Endothelial cell of hepatic sinusoid (primary cell): Measurements from ENCODE around the gene SDHAF2.
"Not testable (repeated sequence)": the region's sequence is repeated elsewhere in the genome, so short reads cannot be mapped to it uniquely, and the experiment has no call there.

Source experiments
- in situ Hi-C: cut with HindIII; loops from 2 replicates; pipeline ENCODE4 v1.10.0; 2017; ENCODE audit warnings: low sequenced_read_pairs

Gene SDHAF2

DNA sequence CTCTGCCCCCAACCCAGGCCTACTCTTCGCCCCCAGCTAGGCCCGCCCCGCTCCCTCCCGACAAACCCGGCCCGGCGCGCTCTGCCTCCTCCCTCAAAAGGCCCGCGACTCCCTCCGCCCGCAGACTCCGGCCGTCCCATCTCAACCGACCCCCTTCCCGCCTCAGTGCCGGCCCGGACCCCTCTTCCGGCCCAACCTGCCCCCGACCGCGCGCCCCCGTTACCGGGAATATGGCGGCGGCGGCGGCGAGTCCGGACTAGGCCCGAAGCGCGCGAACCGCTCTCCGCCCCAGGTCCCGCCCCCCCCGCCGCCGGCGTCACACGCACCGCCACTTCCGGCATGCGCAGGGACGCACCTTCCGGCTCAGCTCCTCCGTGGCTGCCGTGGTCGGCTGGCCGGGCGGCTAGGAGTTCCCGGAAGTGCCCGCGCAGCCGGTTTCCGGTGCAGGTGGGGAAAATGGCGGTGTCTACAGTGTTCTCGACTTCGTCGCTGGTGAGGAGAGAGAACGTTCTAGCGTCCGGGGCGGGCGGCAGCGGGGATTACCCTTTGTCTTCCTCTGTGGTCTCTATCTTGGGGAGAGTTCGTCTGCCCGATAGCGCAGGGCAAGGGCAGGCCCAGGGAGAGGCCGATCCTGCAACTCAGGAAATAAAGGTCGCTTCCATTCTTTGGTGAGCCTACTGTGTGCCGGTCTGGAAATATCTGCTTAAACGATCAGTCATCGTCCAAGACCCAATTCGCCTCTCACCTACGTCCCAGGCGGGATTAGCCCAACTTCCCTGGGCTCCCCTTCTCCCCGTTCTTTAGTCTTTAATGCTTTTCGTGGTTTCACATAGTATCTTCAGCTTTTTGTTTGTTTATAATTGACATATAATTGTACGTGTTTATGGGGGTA, at the start of gene SDHAF2, which contains the start of gene CPSF7:
Gene SDHAF2, plus strand, starts transcription at position 434 of the 892 bp plus-strand sequence. Its CDS starts 23 bp downstream, at position 457.
Gene CPSF7, minus strand, starts transcription at position 285 of the 892 bp plus-strand sequence. CDS start 740 bp downstream, outside the sequence.
- in situ Hi-C loops: no loop called here

DNA sequence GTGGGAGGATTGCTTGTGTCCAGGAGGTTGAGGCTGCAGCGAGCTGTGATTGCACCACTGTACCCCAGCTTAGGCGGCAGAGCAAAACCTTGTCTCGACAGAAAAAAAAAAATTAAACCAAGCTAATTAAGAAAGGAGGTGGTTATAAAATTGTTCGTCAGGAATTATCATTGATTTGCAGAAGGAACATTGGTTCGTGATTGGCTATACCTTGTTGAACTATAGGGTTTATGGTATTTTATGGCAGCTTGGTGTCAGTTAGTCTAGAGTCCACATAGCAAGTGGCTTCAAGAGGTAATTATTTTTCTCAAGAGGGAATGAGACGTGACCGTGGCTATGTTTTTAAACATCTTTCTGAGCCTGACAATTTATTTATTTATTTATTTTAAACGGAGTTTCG, 49.0 kb upstream of the SDHAF2 start:
- in situ Hi-C loops: no loop called here

DNA sequence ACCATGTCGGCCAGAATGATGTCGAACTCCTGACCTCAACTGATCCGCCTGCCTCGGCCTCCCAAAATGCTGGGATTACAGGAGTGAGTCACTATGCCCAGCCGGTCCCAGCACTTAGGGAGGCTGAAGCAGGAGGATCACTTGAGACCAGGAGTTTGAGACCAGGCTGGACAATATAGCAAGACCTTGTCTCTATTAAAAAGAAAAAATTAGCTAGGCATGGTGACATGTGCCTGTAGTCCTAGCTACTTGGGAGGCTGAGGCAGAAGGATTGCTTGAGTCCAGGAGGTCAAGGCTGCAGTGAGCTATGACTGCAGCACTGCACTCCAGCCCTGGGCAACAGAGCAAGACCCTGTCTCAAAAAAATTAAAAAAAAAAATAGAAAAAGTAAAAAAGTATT, 46.1 kb upstream of the SDHAF2 start:
- in situ Hi-C loops: not testable (repeated sequence)

- in situ Hi-C loops: no loop called here
These were observed 45.4 kb upstream of the SDHAF2 start for GRCh38 chr11:61384271-61385242.

DNA sequence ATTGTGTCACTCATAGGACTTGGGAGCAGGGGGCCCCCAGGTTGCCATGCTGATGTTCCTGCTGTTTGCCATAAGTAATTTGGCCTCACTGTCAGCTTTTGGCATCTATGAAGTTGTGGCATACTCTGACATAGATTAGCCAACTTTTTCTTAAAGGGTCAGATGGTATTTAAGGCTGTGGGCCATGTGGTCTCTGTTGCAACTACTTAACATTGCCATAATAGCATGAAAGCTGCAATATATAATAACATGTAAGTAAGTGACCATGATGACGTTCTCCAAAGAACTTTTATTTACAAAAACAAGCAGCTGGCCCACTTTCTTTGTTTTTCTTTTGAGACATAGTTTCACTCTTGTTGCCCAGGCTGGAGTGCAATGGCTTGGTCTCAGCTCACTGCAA, 39.8 kb upstream of the SDHAF2 start:
- in situ Hi-C loops: no loop called here

DNA sequence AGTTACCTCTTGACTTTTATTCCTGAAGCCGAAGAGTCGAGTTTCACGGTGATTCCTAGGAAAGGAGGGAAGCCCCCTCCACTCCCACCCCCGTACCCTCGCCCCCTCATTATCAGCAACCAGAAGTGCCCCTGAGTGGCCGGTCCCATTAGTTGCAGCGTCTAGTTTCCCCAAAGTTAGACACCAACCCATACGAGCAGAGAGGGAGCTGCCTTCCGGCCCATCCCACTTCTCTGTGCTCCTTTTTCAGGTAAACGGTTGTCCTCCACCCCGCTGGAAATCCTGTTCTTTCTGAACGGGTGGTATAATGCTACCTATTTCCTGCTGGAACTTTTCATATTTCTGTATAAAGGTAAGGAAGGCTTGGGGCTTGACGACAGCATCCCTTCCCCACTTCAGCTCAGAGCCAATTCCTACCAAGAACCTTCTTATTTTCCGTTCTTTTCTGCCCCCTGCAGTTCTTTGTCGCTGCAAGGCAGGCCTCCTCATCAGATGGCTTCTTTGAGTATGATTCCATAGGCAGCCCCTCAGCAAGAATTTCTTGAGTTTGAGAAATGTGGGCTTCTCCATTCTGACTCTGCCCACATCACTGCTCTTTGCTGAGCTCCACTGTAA, 36.8 kb upstream of the SDHAF2 start:
- in situ Hi-C loops: no loop called here

GRCh38 chr11:61401173-61401572, 28.8 kb upstream of the SDHAF2 start:
- in situ Hi-C loops: loop anchor here (5.0 kb wide), 1 partner anchor 74 kb away; no protein-coding TSS in a partner anchor

GRCh38 chr11:61401573-61401972, 28.4 kb upstream of the SDHAF2 start:
- in situ Hi-C loops: loop anchor here (5.0 kb wide), 1 partner anchor 74 kb away; no protein-coding TSS in a partner anchor

DNA sequence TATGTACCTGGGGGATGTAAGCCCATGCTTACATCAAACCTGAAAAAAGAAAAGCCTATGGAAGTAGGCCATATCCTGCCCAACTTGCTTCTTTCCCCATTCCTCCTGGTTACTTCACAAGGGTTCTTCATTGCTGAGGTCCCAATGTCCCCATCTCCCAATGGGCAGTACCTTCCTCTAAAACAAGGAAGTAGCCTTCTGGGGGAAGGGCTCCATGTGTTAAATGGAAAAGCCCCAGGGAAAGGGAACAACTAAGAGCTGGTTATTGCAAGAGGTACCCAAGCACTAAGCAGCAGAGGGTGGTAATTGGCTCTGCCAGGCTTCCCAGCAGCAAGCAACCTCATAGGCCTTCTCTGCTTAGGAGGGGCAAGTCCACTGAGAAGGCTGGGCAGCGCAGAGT, 26.3 kb upstream of the SDHAF2 start:
- in situ Hi-C loops: loop anchor here (5.0 kb wide), 1 partner anchor 76 kb away; no protein-coding TSS in a partner anchor

- in situ Hi-C loops: loop anchor here (5.0 kb wide), 1 partner anchor 77 kb away; no protein-coding TSS in a partner anchor
These were observed 25.8 kb upstream of the SDHAF2 start for GRCh38 chr11:61404103-61404502.

- in situ Hi-C loops: loop anchor here (5.0 kb wide), 1 partner anchor 77 kb away; no protein-coding TSS in a partner anchor
These were observed 25.3 kb upstream of the SDHAF2 start for GRCh38 chr11:61404641-61405040.

DNA sequence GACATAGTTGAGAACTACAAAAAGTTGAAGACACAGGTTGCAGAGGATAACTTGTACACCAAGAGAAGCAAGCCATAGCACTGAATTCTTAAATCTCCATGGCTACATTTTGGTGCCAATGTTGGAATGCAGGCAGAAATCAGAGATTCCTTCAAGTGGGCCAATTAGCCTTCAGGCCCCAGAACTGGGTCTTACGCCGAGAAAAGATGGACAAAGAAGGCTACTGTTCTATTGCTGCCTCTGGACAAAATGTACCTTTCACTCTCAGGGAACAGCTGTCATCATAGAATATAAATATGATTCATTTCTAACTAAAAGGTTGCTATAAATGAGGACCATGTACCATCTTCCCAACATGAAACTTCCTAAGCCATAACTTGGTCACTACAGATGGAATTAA, 23.9 kb upstream of the SDHAF2 start:
- in situ Hi-C loops: no loop called here

DNA sequence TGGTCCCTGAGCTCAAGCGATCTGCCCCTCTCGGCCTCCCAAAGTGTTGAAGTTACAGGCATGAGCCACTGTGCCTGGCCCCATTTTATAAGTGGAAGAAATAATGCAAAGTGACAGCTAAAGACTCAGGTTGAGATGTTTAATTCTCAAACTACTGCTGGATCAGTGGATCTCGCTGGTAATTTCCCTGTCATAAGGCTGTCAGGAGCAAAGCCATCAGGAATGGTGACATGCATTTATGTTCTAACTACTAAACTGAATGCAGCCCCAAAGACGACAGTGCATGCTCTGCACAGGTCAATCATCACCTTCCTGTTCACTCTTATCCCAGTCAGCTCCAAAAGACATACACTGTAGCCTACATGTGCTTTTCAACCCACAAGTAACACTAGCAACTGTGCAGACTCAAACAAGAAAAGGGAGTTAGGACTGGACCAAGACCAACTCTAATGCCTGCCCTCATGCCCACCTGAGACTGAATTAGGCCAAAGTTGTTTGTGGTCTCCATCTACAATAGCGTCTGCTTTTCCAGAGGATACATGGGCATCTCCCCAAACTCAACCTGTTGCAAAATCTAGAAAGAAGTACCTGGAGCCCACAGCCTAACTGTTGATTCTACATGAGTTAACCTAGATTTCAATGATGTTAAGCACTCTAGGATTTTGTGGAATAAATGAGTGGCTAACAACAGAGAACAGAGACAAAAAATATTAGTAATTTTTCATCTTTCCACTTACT, 22.8 kb upstream of the SDHAF2 start:
- in situ Hi-C loops: no loop called here

- in situ Hi-C loops: no loop called here
These were observed 18.3 kb upstream of the SDHAF2 start for GRCh38 chr11:61411589-61411988.

DNA sequence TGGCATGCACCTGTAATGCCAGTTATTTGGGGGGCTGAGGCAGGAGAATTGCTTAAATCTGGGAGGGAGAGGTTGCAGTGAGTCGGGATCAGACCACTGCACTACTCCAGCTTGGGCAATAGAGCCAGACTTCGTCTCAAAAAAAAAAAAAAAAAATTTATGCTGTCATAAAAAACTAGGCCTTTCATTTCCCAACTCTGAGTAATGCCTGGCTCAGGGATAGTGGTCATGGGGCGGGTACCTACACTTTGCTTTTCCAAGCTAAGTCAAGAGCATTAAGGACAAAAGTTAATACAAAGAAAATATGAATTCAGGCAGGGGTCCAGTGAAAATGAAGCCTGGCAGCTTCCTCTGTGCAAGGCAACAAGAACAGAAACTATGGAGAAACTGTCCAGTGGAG, 16.4 kb upstream of the SDHAF2 start:
- in situ Hi-C loops: no loop called here

GRCh38 chr11:61414547-61414946, 15.4 kb upstream of the SDHAF2 start:
- in situ Hi-C loops: no loop called here

DNA sequence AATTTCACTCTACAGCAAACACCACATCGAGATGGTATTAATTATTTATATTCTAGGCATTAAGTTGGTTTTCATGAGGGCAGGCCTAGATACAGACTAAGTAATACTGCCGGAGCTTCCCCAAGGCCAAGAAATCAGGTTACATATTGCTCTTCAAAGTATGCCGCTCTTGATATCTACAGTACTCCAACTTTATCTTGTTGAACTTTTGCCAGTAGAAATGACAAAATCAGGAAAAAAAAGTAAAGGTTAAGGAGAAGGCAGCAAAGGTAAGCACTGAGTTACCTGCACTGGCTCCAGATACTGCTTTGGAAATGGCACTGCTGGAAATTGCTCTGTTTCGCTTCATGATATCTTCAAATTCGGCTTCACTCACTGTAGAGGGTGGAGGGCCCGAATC, 14.5 kb upstream of the SDHAF2 start:
- in situ Hi-C loops: no loop called here

DNA sequence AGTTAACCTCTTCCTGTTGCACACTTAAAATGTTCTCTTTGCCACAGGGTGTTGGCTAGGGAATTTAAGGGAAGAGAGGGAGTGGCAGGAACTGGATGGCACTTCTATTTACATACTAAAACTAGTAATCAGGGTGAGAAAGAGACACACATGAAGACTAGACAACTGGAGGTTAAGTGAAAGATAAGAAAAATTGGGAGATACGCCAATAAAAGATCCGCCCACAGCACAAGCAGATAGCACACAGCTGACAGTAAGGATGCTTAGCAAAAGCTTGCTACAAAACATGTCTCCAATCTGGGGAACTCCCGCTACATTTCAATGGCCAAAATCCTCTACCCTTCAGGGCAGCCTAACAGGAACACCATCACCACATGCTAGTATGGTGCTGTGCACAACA, 13.0 kb upstream of the SDHAF2 start:
- in situ Hi-C loops: no loop called here

- in situ Hi-C loops: no loop called here
These were observed 12.3 kb upstream of the SDHAF2 start for GRCh38 chr11:61417670-61418069.

- in situ Hi-C loops: no loop called here
These were observed 11.8 kb upstream of the SDHAF2 start for GRCh38 chr11:61418136-61418535.
